SK-N-MC (cell line): Measurements from ENCODE around the gene HS3ST2.

ENCODE experiments used
- EZH2 ChIP-seq: fragments of 200-600 bp; sonication (generic); IDR thresholded peaks from one replicate; pipeline ENCODE4 v1.6.1; 2017; ENCODE audit warnings: antibody characterized with exemption
- POLR2AphosphoS5 ChIP-seq: IDR thresholded peaks from 2 replicates; pipeline ENCODE4 v1.6.1; 2012; ENCODE audit warnings: mild to moderate bottlenecking, low read depth, low read length, borderline replicate concordance

- no peak for TF ChIP-seq EZH2
- no peak for TF ChIP-seq POLR2AphosphoS5
These were observed 131.4 kb downstream of the HS3ST2 start for GRCh38 chr16:22945361-22945760.
